Raji (cell line): ENCODE results near the gene RAB11FIP4.
A peak's percentile ranks its signal among the peaks of the same experiment; 100 is the strongest.

Source experiments
- POLR2A ChIP-seq: IDR thresholded peaks from 2 replicates; pipeline ENCODE4 v1.6.1; 2011; ENCODE audit warnings: low read depth, low read length, control low read depth; ENCODE audit not compliant: insufficient read depth

RAB11FIP4 gene

GRCh38 chr17:31536451-31536850 lies 145.0 kb downstream of the RAB11FIP4 start:
- no peak for TF ChIP-seq POLR2A

GRCh38 chr17:31537565-31538011 lies 146.1 kb downstream of the RAB11FIP4 start:
- 0 out of 2 replicates have a peak, but pooled peaks have one; percentile 36 for TF ChIP-seq POLR2A

GRCh38 chr17:31538080-31538762 lies 146.7 kb downstream of the RAB11FIP4 start:
- peak; percentile 17; the same call in 1 of the 2 replicates for TF ChIP-seq POLR2A

GRCh38 chr17:31540602-31541307 lies 149.3 kb downstream of the RAB11FIP4 start:
- no peak for TF ChIP-seq POLR2A

GRCh38 chr17:31541559-31541958 lies 150.1 kb downstream of the RAB11FIP4 start:
- no peak for TF ChIP-seq POLR2A

- TF ChIP-seq POLR2A, result no peak
These were observed 152.7 kb downstream of the RAB11FIP4 start for GRCh38 chr17:31544186-31544585.

GRCh38 chr17:31546650-31547049 lies 155.2 kb downstream of the RAB11FIP4 start:
- TF ChIP-seq POLR2A, result no peak

GRCh38 chr17:31548709-31549108 lies 157.2 kb downstream of the RAB11FIP4 start:
- no peak for TF ChIP-seq POLR2A

GRCh38 chr17:31549121-31549524 lies 157.6 kb downstream of the RAB11FIP4 start:
- no peak for TF ChIP-seq POLR2A

- peak; percentile 74 for TF ChIP-seq POLR2A
These were observed 158.3 kb downstream of the RAB11FIP4 start for GRCh38 chr17:31549525-31550388.

- no peak for TF ChIP-seq POLR2A
These were observed 159.0 kb downstream of the RAB11FIP4 start for GRCh38 chr17:31550389-31551056.

- no peak for TF ChIP-seq POLR2A
These were observed 161.1 kb downstream of the RAB11FIP4 start for GRCh38 chr17:31552568-31552967.

- TF ChIP-seq POLR2A, result no peak
These were observed 162.0 kb downstream of the RAB11FIP4 start for GRCh38 chr17:31553506-31553905.

GRCh38 chr17:31554930-31555329 lies 163.5 kb downstream of the RAB11FIP4 start:
- TF ChIP-seq POLR2A, result no peak
